Peyer's patch (tissue), 4 donors: Measurements from ENCODE around the gene TMPRSS3. TPM values are rescaled to one million over a fixed set of nuclear protein-coding genes. Genes with fewer than 3 reads are reported as not detected.
"Not testable (repeated sequence)": the region's sequence is repeated elsewhere in the genome, so short reads cannot be mapped to it uniquely, and the experiment has no call there.

Experiments used
- DNase-seq, 3 donors: peaks; one replicate each; pipeline ENCODE4 v3.0.0-alpha.2; 2017 to 2019
- H3K27ac ChIP-seq, 4 donors: fragments of 200-600 bp; sonication (generic); one replicate each; pipeline ENCODE4 v1.5.1; 2016 to 2019
- H3K27me3 ChIP-seq, 2 donors: fragments of 200-600 bp; sonication (generic); one replicate each; pipeline ENCODE4 v1.5.1; 2019
- H3K36me3 ChIP-seq, 3 donors: fragments of 200-600 bp; sonication (generic); one replicate each; pipeline ENCODE4 v1.5.1; 2016 to 2019
- H3K4me1 ChIP-seq, 4 donors: fragments of 200-600 bp; sonication (generic); one replicate each; pipeline ENCODE4 v1.5.1; 2016 to 2019
- H3K4me3 ChIP-seq, 4 donors: fragments of 200-600 bp; sonication (generic); 1 replicate in 3 of 4; 2 replicates in 1 of 4; pipeline ENCODE4 v1.5.1; 2016 to 2019; ENCODE audit warnings: mild to moderate bottlenecking in 1 of 4
- H3K9me3 ChIP-seq, 4 donors: fragments of 200-600 bp; sonication (generic); one replicate each; pipeline ENCODE4 v1.5.1; 2016 to 2019; ENCODE audit warnings: mild to moderate bottlenecking in 1 of 4
- POLR2A ChIP-seq, 2 donors: fragments of 450-650 bp; IDR thresholded peaks; one replicate each; pipeline ENCODE4 v1.5.1; 2017; ENCODE audit warnings: antibody characterized with exemption in 2 of 2, mild to moderate bottlenecking in 2 of 2, moderate library complexity in 2 of 2
- total RNA-seq, 4 donors: library from RNA; depleted of rRNA; stranded (reverse); fragments of >200 nt; gene quantifications; one replicate each; pipeline ENCODE4 v1.1.0, GENCODE V29; 2016
- TF ChIP-seq, protein P1 (sequence below), 6 experiments: fragments of 450-650 bp in 4 of 6; fragments of 200-600 bp in 2 of 6; sonication (generic) in 1 of 6; IDR thresholded peaks; one replicate each; pipeline ENCODE4 v1.5.1; 2017 to 2019; ENCODE audit warnings: antibody characterized with exemption in 6 of 6, mild to moderate bottlenecking in 3 of 6, moderate library complexity in 1 of 6

Gene TMPRSS3
- total RNA-seq, 4 donors from 2014 or later = 0.54 to 2.5 TPM; not detected in 2

DNA sequence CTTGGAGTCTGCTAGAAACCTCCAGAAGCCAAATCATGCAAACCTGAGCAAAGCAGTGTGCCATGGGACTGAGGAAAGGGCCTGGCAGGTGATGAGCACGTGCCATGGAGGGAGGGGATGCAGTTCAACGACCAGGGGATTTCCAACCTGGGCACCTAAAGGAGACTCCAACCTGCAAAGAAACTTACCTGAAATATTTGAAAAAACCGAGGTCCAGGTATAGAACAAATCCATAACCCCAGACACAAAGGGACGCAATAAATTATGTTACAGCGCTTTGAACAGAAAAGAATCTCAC, 16.7 kb upstream of the TMPRSS3 start:
- H3K4me3 ChIP-seq = no peak overlapping the region
- H3K4me1 ChIP-seq = no peaks in the 10 kb centered on the region
- no peak for TF ChIP-seq POLR2A (IDR thresholded peaks at IDR 0.05)
- TF ChIP-seq, protein P1, sequence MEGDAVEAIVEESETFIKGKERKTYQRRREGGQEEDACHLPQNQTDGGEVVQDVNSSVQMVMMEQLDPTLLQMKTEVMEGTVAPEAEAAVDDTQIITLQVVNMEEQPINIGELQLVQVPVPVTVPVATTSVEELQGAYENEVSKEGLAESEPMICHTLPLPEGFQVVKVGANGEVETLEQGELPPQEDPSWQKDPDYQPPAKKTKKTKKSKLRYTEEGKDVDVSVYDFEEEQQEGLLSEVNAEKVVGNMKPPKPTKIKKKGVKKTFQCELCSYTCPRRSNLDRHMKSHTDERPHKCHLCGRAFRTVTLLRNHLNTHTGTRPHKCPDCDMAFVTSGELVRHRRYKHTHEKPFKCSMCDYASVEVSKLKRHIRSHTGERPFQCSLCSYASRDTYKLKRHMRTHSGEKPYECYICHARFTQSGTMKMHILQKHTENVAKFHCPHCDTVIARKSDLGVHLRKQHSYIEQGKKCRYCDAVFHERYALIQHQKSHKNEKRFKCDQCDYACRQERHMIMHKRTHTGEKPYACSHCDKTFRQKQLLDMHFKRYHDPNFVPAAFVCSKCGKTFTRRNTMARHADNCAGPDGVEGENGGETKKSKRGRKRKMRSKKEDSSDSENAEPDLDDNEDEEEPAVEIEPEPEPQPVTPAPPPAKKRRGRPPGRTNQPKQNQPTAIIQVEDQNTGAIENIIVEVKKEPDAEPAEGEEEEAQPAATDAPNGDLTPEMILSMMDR (IDR thresholded peaks at IDR 0.05) = no peak
- no peaks in the 10 kb centered on the region for H3K9me3 ChIP-seq
- H3K27ac ChIP-seq = no peak overlapping the region
- no peaks in the 10 kb centered on the region for H3K36me3 ChIP-seq
- no peaks in the 10 kb centered on the region for H3K27me3 ChIP-seq
- no peak for DNase-seq

DNA sequence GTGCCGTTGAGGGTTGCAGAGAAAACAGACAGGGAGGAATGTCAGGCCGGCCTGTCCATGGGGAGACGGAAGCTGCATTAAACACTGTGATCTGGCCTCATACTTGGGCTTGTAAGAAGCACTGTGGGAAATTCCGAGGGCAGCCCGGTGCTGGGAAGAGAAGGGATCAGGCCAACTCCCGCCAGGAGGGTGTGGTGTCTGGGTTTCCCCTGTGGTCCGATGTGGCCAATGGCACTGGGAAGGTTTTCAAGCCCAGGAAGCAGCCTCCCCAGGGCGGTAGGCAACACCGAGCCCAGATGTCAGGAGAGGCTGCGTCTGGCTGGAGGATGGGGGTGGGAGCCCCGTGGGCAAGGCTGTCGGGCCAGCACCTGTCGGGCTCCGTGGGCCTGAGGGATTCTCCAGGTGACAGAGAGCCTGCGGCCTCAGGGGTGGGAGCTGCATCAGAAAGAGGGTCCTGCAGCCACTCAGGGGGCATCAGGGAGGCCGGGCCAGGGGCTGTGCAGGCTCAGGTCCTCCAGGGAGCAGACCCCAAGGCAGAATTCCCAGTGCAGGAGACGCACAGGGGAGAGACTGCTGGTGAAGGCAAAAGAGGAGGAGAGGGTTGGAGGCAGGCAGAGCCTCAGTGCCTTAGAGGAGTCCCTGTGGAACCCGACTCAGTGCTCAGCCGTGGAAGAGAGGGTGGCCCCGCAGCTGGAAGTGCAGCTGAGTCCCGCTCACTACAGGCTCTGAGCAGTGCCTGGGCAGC, 16.2 kb upstream of the TMPRSS3 start:
- H3K4me3 ChIP-seq = no peak overlapping the region
- no peaks in the 10 kb centered on the region for H3K27me3 ChIP-seq
- H3K27ac ChIP-seq = no peak overlapping the region
- DNase-seq = peak in 1 of 3 donors; percentile 39
- H3K9me3 ChIP-seq = no peaks in the 10 kb centered on the region
- H3K36me3 ChIP-seq = no peaks in the 10 kb centered on the region
- TF ChIP-seq, protein P1 (IDR thresholded peaks at IDR 0.05) = no peak
- TF ChIP-seq POLR2A (IDR thresholded peaks at IDR 0.05) = no peak
- H3K4me1 ChIP-seq = no peaks in the 10 kb centered on the region

DNA sequence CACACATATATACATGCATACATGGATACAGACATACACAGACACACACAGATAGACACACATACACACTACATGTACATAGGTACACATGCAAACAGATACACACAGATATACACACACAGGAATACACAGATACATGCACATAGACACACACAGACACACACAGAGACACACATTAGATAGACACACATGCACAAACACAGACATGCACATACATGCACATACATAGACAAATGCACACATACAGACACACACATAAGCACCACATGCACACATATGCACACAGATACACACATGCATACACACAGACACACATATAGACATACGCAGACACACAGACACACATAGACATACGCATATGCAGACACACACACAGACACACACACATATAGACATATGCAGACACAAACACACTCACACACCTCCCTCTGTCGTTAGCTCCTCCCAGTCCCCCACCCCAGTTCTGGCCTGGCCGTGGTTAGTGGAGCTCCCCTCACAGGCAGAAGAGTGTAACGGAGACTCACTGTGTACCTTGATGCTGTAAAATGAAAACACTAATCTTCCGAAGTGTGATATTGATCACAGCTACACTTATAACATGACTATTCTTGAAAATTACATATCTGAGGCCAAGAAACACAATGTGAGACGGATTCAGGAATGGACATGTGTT, 15.5 kb upstream of the TMPRSS3 start:
- DNase-seq = peak in 1 of 3 donors; percentile 42
- Histone ChIP-seq H3K4me3 (no peak overlapping the region), H3K27ac (no peak overlapping the region), H3K36me3 (no peaks in the 10 kb centered on the region), H3K4me1 (no peaks in the 10 kb centered on the region), H3K27me3 (no peaks in the 10 kb centered on the region), H3K9me3 (no peaks in the 10 kb centered on the region)
- no peak for TF ChIP-seq POLR2A (IDR thresholded peaks at IDR 0.05)
- TF ChIP-seq, protein P1 (IDR thresholded peaks at IDR 0.05) = no peak

DNA sequence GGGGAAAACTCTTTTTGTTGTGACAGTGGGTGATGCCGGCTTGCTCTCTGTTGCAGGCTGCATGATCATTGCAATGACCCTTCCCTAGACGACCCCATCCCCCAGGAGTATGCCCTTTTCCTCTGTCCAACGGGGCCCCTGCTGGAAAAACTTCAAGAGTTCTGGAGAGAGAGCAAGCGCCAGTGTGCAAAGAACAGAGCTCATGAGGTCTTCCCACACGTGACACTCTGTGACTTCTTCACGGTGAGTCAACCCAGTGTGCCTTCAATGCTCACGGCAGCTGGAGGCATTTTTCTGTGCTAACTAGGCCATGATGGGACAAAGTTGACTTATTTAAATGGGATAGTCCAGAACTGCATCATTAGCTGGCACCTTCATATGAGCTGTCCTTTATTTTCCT, 13.5 kb upstream of the TMPRSS3 start:
- no peaks in the 10 kb centered on the region for H3K27me3 ChIP-seq
- no peak for DNase-seq
- H3K4me3 ChIP-seq = no peak overlapping the region
- no peaks in the 10 kb centered on the region for H3K9me3 ChIP-seq
- TF ChIP-seq POLR2A (IDR thresholded peaks at IDR 0.05) = no peak
- no peaks in the 10 kb centered on the region for H3K4me1 ChIP-seq
- H3K27ac ChIP-seq = no peak overlapping the region
- no peaks in the 10 kb centered on the region for H3K36me3 ChIP-seq

DNA sequence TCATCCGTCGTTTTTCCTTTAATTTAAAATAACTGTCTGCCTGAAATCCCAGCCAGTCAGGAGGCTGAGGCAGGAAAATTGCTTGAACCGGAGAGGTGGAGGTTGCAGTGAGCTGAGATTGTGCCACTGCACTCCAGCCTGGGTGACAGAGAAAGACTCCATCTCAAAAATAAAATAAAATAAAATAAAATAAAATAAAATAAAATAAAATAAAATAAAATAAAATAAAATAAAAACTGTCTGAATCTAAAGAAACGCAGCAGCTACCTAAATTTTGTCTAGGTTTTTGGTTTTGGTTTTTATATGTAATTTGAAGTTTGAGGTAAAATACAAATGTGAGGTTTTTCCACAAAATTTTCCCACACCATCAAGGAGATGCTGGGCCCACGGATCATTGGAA, 12.9 kb upstream of the TMPRSS3 start:
- H3K36me3 ChIP-seq, H3K4me1 ChIP-seq, H3K27ac ChIP-seq, H3K4me3 ChIP-seq, H3K27me3 ChIP-seq, H3K9me3 ChIP-seq, DNase-seq: not testable (repeated sequence)

DNA sequence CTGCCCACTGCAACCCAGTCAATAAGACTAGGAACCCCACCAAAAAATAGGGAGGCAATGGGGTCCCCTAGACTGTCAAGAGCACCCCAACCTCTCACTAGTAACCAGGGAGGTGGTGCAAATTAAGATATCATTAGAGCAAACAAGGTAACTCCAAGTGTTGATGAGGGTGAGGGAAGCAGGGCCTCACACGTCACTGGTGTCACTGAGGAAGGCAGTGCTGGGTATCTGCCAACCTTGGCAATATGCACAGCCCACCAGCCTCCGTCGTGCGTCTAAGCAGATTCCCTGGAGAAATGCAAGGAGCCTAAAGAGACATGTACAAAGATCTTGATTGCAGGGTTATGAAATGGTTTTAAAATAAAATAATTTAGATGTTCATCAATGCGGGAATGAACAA, 11.6 kb upstream of the TMPRSS3 start:
- no peaks in the 10 kb centered on the region for H3K36me3 ChIP-seq
- H3K9me3 ChIP-seq = no peaks in the 10 kb centered on the region
- no peak for DNase-seq
- H3K4me3 ChIP-seq = no peak overlapping the region
- H3K27ac ChIP-seq = peak overlapping the region in 3 of 4 donors; percentile 69 to 76 (median 74)
- H3K4me1 ChIP-seq = no peaks in the 10 kb centered on the region
- no peak for TF ChIP-seq POLR2A (IDR thresholded peaks at IDR 0.05)
- TF ChIP-seq, protein P1 (IDR thresholded peaks at IDR 0.05) = no peak
- no peaks in the 10 kb centered on the region for H3K27me3 ChIP-seq
